NCI-H345 (cell line): ENCODE results near the gene MTMR12.
A peak's percentile ranks its signal among the peaks of the same experiment; 100 is the strongest.

Experiments used
- DNase-seq: peaks from one replicate; lab custom pipeline; 2025; lab: John Stamatoyannopoulos, UW

MTMR12 gene, protein sequence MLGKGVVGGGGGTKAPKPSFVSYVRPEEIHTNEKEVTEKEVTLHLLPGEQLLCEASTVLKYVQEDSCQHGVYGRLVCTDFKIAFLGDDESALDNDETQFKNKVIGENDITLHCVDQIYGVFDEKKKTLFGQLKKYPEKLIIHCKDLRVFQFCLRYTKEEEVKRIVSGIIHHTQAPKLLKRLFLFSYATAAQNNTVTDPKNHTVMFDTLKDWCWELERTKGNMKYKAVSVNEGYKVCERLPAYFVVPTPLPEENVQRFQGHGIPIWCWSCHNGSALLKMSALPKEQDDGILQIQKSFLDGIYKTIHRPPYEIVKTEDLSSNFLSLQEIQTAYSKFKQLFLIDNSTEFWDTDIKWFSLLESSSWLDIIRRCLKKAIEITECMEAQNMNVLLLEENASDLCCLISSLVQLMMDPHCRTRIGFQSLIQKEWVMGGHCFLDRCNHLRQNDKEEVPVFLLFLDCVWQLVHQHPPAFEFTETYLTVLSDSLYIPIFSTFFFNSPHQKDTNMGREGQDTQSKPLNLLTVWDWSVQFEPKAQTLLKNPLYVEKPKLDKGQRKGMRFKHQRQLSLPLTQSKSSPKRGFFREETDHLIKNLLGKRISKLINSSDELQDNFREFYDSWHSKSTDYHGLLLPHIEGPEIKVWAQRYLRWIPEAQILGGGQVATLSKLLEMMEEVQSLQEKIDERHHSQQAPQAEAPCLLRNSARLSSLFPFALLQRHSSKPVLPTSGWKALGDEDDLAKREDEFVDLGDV

DNA sequence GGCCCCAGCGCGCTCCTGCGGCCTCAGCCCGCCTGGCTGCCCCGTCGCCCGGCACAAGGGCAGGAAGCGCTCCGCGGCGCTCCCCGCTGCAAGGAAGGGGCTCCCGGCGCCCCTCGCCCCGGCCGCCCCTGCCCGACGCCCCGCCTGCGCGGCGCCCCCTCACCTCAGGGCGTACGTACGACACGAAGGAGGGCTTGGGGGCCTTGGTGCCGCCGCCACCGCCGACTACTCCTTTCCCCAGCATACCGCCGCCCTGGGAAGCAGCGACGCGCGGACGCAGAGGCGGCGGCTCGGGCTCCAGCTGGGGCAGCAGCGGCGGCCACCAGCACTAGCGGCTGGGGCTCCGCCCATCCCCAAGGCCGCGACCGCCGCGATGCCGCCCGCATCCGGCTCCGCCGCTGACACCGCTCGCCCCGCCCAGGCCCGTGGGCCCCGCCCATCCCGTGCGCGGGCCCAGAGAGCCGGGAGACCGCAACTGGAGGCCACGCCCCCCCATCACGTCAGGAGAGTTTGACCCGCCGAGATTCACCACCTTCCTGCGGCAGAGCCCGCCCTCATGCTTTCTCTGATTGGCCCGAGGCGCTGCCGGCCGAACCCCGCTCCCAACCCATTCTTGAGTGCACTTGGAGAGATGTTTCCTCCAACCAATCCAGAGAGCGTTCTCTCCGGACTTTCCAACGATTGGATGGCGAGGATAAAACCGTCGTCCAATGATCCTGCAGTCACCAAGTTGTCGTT, at the start of gene MTMR12:
Gene MTMR12, minus strand, starts transcription at position 345 of the 738 bp plus-strand sequence. Its CDS starts 101 bp downstream, at position 244.
- DNase-seq = peak; percentile 100

DNA sequence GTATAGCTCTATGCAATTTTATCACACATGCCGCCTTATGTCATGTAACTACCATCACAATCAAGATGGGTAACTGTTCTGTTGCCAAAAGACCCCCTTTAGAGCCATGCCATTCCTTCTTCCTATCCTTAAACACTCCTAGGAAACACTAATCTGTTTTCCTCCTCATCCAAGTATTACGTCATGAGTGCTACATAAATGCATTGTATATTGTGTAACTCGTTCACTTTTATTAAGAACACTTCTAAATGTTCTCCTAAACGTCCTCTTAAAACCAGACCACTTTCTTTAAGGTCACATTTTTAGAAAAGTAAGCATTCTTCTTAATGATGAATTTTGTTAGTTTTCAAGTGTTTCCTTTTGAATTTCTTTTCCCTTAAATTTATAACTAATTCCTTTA, 49.8 kb upstream of the MTMR12 start:
- DNase-seq = no peak

DNA sequence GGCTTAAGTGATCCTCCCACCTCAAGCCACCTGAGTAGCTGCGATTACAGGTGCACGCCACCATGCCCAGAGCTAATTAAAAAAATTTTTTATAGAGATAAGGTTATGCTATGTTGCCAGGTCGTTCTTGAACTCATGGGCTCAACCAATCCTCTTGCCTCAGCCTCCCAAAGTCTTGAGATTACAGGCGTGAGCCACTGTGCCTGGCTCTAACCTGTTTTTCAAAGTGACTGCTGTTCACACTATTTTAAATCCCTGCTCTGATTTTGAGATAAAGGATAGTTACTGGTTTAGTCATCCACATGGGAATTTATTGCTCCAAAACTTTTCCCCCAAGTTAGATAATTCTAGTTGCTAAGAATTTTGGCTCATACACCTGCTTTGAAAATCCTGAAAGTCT, 48.2 kb upstream of the MTMR12 start:
- DNase-seq = no peak

DNA sequence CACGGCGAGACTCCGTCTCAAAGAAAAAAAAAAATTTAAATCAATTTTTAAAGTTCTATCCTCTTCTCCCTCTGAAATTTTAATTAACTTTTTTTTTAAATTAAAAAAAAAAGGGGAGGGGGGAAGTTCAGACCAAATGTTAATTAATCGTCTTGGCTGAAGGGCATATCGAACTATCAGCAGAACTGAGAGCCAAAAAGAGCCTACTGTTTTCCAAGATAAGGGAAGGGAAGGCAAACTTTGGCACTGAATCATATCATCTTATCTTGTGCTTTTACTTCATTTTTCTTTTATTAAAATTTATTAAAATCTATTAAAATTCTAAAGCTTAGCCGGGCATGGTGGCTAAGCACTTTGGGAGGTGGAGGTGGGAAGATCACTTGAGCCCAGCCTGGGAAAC, 45.9 kb upstream of the MTMR12 start:
- DNase-seq = no peak

DNA sequence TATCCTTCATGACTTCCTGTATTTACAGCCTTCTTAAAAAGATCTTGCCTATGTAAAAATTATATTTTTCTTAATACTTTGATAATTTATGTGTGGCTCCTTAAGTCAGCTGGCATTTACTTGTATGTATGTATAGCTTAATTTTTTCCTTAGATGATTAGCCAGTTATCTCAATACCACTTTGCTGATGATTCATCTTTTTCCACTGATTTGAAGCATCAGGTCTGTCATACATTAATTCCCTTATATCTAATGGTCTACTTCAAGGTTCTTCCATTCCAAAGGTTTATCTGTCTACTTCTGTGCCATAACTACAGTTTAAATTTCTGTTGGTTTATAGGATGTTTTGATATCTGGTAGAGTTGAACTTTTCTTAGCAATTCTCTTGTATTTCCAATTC, 44.9 kb upstream of the MTMR12 start:
- DNase-seq = no peak

DNA sequence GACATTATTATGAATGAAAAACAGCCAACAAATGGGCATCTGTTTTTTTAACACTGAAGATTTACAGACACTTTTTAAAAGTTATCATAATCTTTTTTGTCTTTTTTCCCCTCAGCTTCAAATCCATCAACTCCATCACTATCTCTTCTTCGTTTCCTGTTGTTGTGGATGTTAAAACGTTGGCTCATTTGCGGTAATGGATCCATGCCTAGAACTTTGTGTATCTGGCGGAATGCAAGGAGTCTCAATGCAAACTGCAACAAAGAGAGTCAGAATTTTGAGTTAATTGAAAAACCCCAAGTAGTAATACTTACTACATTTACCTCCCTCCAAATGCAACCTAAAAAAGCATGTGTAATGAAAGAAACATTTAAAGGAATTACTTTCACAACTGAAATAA, 42.9 kb upstream of the MTMR12 start:
- DNase-seq = no peak

DNA sequence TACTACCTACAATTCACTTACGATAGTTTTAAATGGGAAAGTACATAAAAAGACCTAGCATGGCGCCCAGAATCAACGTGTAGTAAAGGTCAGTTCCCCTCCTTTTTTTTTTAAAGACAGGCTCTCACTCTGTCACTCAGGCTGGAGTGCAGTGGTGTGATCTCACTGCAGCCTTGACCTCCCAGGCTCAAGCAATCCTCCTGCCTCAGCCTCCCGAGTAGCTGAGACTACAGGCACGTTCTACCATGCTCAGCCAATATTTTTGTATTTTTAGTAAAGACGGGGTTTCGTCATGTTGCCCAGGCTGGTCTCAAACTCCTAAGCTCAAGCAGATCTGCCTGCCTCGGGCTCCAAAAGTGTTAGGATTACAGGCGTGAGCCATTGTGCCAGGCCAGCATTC, 40.7 kb upstream of the MTMR12 start:
- no peak for DNase-seq

DNA sequence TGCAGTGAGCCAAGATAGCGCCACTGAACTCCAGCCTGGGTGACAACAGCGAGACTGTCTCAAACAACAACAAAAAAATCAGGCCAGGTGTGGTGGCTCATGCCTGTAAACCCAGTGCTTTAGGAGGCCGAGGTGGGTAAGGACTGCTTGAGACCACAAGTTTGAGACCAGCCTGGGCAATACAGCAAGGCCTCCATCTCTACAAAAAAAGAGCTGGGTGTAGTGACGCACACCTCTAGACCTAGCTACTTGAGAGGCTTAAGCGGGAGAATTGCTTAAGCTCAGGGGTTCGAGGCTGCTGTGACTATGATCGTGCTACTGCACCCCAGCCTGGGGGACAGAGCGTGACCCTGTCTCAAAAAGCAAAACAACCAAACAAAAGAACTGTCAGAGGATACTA, 39.9 kb upstream of the MTMR12 start:
- DNase-seq = no peak

DNA sequence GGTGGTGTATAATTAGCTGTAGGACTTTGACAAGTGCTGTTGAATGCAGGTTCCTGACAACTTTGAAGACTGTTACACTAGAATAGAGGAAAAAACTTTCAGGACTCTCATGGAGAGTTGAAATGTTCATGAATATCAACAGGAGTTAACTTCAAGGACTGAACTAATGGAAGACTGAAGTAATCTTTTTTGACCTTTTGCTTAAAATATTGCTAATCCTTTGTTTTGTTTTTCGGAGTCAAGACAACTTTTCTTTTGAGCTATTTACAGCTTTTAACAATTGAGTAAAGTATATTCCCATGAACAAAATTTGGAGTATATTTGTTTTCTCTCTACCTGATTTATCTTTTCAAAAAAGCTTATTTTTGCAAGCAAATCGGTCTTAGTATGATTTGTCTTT, 34.1 kb upstream of the MTMR12 start:
- no peak for DNase-seq

DNA sequence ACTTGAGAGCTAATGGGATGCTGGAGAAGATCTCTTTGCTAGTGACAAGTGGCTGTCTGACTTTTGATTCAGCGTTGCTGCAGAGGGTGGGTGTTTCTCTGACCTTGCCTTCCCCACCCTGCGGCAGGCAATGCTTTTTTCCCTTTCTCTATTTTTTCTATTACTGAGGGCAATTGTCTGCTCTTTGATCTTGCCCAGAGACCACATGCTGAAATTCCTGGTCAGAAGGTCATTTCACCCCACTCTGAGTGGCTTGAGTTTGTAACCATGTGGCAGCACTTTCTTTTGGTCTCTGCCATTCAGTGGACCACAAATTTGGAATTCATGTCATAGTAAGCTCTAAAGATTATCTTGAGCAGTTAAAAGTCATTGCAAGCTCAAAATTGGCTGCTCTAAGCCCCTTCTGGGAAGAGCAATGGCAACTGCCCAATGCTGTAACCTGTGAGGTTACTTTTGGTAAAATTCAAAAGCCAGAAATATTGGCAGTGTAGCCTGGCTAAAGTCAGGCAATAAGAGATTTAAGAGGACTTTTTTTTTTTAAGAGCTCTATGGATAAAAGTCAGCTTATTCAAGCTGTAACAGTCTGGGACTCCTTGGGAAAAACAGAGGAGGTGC, 30.4 kb upstream of the MTMR12 start:
- DNase-seq = no peak

DNA sequence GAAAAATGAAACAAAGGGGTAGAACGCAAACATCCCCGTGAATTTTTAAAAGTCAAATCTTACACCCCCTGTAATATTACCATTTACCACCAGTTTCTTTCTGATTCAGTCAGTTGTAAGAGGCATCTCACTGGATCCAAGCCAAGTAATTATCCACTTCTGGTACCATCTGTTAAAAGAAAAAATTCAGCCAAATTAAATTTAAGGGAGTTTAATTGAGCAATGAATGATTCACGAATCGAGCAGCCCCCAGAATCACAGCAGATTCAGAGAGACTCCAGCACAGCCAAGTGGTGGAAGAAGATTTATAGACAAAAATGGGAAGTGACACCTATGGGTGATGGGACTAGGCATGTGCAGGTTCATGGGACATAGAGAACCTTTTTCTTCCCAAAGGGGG, 29.9 kb upstream of the MTMR12 start:
- no peak for DNase-seq

DNA sequence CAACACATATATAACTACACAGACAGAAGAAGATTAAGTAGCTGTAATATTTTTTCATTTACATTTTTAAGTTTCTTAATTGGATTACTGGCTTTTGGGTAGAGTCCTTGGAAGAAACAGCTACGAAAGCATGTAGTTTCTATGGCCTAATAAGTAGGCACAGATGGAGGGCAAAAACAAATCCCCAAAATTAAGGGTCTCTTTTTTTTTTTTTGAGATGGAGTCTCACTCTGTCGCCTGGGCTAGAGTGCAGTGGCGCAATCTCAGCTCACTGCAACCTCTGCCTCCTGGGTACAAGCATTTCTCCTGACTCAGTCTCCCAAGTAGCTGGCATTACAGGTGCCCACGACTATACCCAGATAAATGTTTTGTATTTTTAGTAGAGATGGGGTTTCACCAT, 27.1 kb upstream of the MTMR12 start:
- no peak for DNase-seq

DNA sequence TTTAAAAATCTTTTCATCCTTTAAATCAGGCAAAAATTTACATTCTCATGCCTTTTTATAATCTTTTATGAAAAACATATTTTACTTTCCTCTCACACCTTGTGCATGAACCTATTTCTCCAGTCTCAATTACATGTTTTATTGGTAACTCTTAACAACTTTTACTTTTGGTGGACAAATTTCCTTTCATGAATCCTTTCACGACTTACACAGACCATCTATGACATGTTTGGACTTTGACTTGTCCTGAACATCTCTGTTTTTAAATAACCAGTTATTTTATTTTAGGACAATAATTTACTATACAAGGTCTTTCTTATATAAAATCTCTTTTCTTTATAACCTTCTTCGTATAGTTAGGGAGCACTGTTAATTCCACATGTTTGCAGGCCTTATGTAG, 26.5 kb upstream of the MTMR12 start:
- peak; percentile 11 for DNase-seq

DNA sequence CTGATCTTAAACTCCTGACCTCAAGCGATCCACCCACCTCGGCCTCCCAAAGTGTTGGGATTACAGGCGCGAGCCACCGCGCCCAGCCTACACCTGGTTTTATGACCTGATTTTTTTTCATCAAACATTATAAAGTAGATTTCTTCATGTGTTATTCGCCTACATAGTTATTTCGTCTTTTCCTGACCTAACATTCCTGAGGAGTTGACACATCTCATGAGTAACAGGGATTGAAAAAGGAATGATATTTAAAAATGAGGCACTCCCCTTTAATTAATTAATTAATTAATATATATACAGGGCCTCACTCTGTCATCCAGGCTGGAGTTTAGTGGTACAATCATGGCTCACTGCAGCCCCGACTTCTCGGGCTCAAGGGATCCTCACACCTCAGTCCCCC, 20.2 kb upstream of the MTMR12 start:
- no peak for DNase-seq

DNA sequence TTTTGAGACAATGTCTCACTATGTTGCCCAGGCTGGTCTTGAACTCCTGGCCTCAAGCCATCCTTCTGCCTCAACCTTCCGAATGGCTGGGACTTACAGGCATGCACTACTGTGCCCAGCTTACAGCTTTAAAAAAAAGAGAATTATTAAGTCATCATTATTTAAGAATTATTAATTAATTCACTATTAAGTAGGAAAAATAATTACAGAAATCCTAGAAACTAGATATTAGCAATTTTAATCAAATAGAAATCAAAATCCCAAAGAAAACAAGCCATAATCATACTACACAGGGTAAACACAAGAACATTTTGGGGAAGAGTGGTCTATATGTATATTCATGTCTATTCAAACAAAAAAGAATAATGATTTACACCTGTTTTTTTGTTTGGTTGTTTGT, 19.6 kb upstream of the MTMR12 start:
- DNase-seq = no peak

DNA sequence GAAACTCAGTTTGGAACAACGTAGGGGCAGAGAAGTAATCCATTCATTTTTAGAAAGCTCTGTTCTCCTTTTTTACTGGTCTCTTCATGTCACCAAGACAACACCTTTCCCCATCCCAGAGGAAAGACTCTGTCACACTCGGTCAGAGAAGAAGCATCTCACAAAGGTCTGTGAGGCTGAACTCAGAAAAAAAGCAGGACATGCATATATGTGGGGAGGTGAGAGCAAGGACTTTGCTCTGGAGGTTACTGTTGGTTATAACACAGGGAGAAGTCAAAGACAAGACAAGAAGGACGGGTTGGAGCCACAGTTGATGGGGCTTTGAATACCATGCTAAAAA, 19.2 kb upstream of the MTMR12 start:
- no peak for DNase-seq

DNA sequence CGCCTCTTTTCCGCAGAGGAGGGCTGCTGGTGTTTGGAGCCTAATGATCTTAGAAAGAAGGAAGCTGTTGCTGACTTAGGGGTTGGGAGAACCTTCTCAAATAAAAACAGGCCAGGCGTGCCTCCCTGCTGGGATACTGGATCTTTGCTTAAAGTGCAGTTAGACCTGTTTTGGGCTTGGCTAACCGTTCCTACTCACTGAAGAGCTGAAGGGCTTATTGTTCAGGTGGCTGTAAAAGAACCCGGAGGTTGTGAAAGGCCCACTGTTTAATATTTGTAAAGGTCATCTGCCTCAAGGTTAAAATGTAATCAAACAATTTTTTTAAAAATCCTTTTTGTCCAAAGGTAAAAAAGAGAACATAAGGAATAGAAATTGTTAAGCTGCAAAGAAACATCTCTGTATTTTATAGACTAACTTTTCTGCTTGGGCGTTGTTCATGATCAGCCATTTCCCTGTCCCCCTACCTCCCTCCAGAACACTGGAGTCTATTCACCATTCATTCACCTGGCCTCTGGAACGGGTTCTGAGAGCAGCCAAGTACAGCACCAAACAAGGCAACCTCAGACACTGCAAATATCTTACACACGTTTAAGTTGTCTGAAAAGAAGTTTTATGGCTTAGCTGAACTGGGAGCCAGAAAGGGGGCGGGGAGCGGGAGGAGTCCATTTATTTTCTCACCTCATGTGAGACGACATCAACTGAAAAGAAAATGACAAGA, 18.6 kb upstream of the MTMR12 start:
- DNase-seq = peak; percentile 22

DNA sequence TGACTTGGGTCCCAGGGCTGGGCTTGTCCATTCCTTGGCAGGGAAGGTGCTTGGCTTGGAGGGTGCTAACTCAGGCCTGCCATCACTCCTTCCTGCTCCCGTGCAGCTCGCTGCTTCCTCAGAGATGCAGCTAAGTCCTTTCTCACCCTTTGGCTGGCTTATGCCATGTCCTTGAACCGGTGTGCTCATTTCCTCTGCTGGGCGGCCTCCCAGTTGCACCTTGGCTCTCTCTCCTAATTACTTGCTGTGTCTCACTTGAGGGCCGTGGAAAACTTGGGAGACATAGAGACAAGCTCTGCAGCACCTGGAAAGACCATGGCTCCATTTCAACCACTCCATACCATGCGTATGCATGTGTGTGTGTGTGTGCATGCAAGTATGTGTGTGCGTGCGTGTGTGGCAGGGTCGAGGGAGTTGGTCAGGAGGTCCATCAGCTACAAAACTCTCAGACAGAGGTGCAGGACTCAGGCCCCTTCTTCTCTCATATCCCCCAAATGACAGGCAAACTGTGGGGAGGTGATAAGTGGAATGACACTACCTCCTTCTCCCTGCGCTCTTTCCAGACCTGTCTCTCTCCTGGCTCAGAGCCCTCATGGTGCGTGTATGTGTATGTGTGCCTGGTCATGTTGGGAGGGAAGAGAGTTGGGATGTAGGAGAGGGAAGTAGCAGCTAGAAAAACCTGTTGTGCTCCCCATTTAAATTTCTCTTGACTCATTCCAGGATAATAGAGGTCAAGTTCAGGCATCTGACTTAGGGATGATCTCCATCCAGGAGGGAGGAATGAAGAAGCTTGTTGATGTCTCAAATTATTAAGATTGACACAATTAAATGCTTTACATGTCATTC, 17.6 kb upstream of the MTMR12 start:
- no peak for DNase-seq

DNA sequence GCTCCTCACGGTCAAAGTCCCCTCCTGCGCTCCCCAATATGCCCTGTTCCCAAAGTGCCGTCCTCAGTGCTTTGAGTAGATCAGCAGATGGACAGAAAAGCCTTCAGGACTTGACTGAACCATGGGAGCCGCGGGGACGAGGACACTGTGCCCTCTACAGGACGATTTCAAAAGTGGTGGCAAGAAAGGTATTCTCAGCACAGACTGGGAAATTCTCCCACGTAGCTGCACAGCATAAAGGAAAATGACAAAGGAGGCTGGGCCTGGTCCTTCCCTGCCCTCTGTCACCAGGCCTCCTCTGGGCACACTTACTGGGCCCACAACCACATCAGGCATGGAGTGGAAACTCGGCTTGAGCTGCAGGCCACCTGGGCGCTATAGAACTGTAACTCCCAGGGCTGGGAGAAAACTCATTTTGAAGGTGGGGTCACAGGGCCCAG, 16.7 kb upstream of the MTMR12 start:
- DNase-seq = peak; percentile 30

DNA sequence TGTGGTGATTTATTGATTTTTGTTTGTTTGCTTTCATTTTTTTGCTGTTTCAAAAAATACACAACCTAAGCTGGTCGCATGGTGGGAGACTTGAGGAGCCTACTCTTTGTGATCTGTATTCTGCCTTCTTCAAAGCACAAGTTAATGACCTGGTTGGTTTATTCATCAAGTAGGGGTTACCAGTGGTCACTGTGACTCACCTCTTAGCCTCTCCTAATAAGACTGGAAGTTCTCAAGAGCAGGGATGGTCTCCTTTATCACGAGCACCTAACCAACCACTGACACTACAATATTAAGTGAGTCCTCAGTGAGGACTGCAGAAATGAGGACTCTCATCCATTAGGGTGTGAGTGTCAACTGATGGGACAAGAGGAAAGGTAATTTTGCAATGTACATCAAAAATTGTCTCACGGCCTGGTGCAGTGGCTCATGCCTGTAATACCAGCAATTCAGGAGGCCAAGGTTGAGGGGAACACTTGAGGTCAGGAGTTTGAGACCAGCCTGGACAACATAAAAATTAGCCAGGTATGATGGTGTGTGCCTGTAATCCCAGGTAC, 13.6 kb upstream of the MTMR12 start:
- DNase-seq = no peak

DNA sequence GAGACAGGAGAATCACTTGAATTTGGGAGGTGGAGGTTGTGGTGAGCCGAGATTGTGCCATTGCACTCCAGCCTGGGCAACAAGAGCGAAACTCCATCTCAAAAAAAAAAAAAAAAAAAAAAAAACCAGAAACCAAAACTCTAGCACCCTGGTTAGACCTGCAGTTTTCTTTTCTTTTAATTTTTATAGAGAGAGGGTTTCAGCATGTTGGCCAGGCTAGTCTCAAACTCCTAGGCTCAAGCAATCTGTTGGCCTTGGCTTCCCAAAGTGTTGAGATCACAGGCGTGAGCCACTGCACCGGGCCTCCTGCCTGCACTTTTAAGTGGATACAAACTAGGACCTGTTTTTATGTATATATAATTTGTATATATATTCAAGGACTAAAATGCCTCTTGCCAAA, 12.9 kb upstream of the MTMR12 start:
- DNase-seq = no peak
